SK-N-SH (cell line): ENCODE results near the gene HNRNPM.

ENCODE experiments used
- CTCF ChIP-seq: fragments of 200-600 bp; sonication (generic); IDR thresholded peaks from 2 replicates; pipeline ENCODE4 v1.6.1; 2017; ENCODE audit warnings: antibody characterized with exemption, mild to moderate bottlenecking, moderate library complexity
- POLR2AphosphoS5 ChIP-seq: IDR thresholded peaks from 2 replicates; pipeline ENCODE4 v1.6.1; 2012; ENCODE audit warnings: low read depth, low read length
- REST ChIP-seq: IDR thresholded peaks from 2 replicates; pipeline ENCODE4 v1.6.1; 2012; ENCODE audit warnings: mild to moderate bottlenecking, low read depth, low read length, moderate library complexity
- RXRA ChIP-seq: IDR thresholded peaks from 2 replicates; pipeline ENCODE4 v1.4.0; 2012; ENCODE audit warnings: low read depth, mild to moderate bottlenecking, borderline replicate concordance
- SMC3 ChIP-seq: IDR thresholded peaks from 2 replicates; pipeline ENCODE4 v1.6.1; 2012; ENCODE audit warnings: low read depth, low read length, improper control_type of control experiment
- TAF1 ChIP-seq: IDR thresholded peaks from 2 replicates; pipeline ENCODE4 v1.6.1; 2012; ENCODE audit warnings: low read depth, mild to moderate bottlenecking, low read length, moderate library complexity, borderline replicate concordance
- USF2 ChIP-seq: fragments of 150-350 bp; IDR thresholded peaks from 2 replicates; pipeline ENCODE4 v1.6.1; 2017; ENCODE audit warnings: antibody characterized with exemption, low read length, low read depth, borderline replicate concordance

- TF ChIP-seq POLR2AphosphoS5 (no peak), RXRA (no peak), REST (no peak), CTCF (peak; percentile 74), TAF1 (no peak), SMC3 (peak; percentile 91), USF2 (no peak)
These were observed 48.1 kb upstream of the HNRNPM start for GRCh38 chr19:8396563-8397203.
